ENCODE results near the gene ADGRL2. TPM values are rescaled to one million over a fixed set of nuclear protein-coding genes. Genes with fewer than 3 reads are reported as not detected.

ADGRL2 gene
- total and polyA plus RNA-seq, 2 donors (not counting 3 experiments of a cell fraction or from before 2014, with no cell fraction given): 32.7 to 46.1 TPM

- peaks cover 0 to 5% of the 10 kb centered on the region in 2 experiments for H3K36me3 ChIP-seq (ENCODE audit: control insufficient read depth in 2 of 2, extremely low read depth in 1 of 2, insufficient read depth in 2 of 2, low read length in 2 of 2)
- CTCF ChIA-PET: interaction anchor here (0.9 kb wide), 1 partner anchor 19 kb away, joined by 3 read pairs; no protein-coding TSS in a partner anchor
Measured at GRCh38 chr1:81982523-81982922, 181.8 kb downstream of the ADGRL2 start.

More at GRCh38 chr1:81982523-81982922, 181.8 kb downstream of the ADGRL2 start:
- no peak overlapping the region for H3K9ac ChIP-seq (replicated peaks; ENCODE audit: extremely low read depth, insufficient read depth, low read length)
- TF ChIP-seq MYC (IDR thresholded peaks at IDR 0.05; ENCODE audit: low read depth, low read length) (no peak), JUN (IDR thresholded peaks at IDR 0.05; ENCODE audit: borderline replicate concordance, insufficient read depth, insufficient read length, low read depth) (no peak), FOS (IDR thresholded peaks at IDR 0.05; ENCODE audit: borderline replicate concordance, insufficient read depth, low read length) (no peak), POLR2A (IDR thresholded peaks at IDR 0.05; ENCODE audit: low read depth, low read length) (no peak), GATA2 (IDR thresholded peaks at IDR 0.05; ENCODE audit: insufficient read depth, insufficient read length, low read depth, low read length) (no peak), POLR2AphosphoS5 (IDR thresholded peaks at IDR 0.05; ENCODE audit: insufficient read depth, low read depth, low read length) (no peak)
- TF ChIP-seq, protein P1, sequence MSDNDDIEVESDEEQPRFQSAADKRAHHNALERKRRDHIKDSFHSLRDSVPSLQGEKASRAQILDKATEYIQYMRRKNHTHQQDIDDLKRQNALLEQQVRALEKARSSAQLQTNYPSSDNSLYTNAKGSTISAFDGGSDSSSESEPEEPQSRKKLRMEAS (IDR thresholded peaks at IDR 0.05; ENCODE audit: insufficient read depth, insufficient read length): no peak
- TF ChIP-seq, protein P2, sequence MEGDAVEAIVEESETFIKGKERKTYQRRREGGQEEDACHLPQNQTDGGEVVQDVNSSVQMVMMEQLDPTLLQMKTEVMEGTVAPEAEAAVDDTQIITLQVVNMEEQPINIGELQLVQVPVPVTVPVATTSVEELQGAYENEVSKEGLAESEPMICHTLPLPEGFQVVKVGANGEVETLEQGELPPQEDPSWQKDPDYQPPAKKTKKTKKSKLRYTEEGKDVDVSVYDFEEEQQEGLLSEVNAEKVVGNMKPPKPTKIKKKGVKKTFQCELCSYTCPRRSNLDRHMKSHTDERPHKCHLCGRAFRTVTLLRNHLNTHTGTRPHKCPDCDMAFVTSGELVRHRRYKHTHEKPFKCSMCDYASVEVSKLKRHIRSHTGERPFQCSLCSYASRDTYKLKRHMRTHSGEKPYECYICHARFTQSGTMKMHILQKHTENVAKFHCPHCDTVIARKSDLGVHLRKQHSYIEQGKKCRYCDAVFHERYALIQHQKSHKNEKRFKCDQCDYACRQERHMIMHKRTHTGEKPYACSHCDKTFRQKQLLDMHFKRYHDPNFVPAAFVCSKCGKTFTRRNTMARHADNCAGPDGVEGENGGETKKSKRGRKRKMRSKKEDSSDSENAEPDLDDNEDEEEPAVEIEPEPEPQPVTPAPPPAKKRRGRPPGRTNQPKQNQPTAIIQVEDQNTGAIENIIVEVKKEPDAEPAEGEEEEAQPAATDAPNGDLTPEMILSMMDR (IDR thresholded peaks at IDR 0.05; ENCODE audit: extremely low read depth in 1 of 2, insufficient read depth in 1 of 2, low read depth in 1 of 2, low read length in 2 of 2): no peak
- H2AFZ ChIP-seq (ENCODE audit: low read depth, low read length): no peak overlapping the region
- intact Hi-C loops (cut with micrococcal nuclease): no loop called here
- DNase-seq (ENCODE audit: low read depth, low spot score): no peak
- H3K4me1 ChIP-seq (ENCODE audit: control insufficient read depth, extremely low read depth, insufficient read depth, low read length): no peaks in the 10 kb centered on the region
- H3K4me3 ChIP-seq (replicated peaks in 1 of 3; ENCODE audit: insufficient read depth in 1 of 3, low read depth in 1 of 3, low read length in 3 of 3): no peak overlapping the region
- POLR2A ChIA-PET: no interaction called here
- FAIRE-seq: no peak
- BruUV-seq (replicated peaks): no TSS peak
- dilution Hi-C loops (cut with MboI; ENCODE audit: extremely low pct_ligation_motif_present, low sequenced_read_pairs): no loop called here
- H3K9me1 ChIP-seq (replicated peaks; ENCODE audit: control insufficient read depth, extremely low read depth, insufficient read depth, low read length): no peaks in the 10 kb centered on the region
- no peak overlapping the region for H3K27ac ChIP-seq (ENCODE audit: insufficient read depth, low read depth, low read length)
- H3K4me2 ChIP-seq (ENCODE audit: insufficient read depth, low read length): no peak overlapping the region
- no peaks in the 10 kb centered on the region for H4K20me1 ChIP-seq (replicated peaks; ENCODE audit: control insufficient read depth, extremely low read depth, insufficient read depth, low read length)
- H3K27me3 ChIP-seq (ENCODE audit: control insufficient read depth in 2 of 2, insufficient read depth in 2 of 2, low read length in 2 of 2): no peaks in the 10 kb centered on the region
- H3K9me3 ChIP-seq (replicated peaks; ENCODE audit: control insufficient read depth, insufficient read depth, low read length): no peaks in the 10 kb centered on the region
- H3K79me2 ChIP-seq (ENCODE audit: control insufficient read depth, insufficient read depth, low read length): no peaks in the 10 kb centered on the region
